GM23248 (cell line): ENCODE data around the gene USP48. TPM values are rescaled to one million over a fixed set of nuclear protein-coding genes. Genes with fewer than 3 reads are reported as not detected.
"Not testable (repeated sequence)": the region's sequence is repeated elsewhere in the genome, so short reads cannot be mapped to it uniquely, and the experiment has no call there.

Source experiments
- DNase-seq: peaks from one replicate; pipeline ENCODE4 v3.0.0-alpha.2; 2015
- H2AFZ ChIP-seq: fragments of 200-600 bp; sonication (generic); 2 replicates; pipeline ENCODE4 v1.6.1; 2016; ENCODE audit warnings: antibody characterized with exemption
- H3F3A ChIP-seq: fragments of 200-600 bp; sonication (generic); 2 replicates; pipeline ENCODE4 v1.6.1; 2016; ENCODE audit warnings: mild to moderate bottlenecking, antibody characterized with exemption, mixed run types; ENCODE audit not compliant: insufficient read depth
- H3K27ac ChIP-seq: fragments of 200-600 bp; sonication (generic); 2 replicates; pipeline ENCODE4 v1.5.1; 2016; ENCODE audit warnings: mild to moderate bottlenecking
- H3K27me3 ChIP-seq: fragments of 200-600 bp; sonication (generic); replicated peaks from 2 replicates; pipeline ENCODE4 v1.6.1; 2016; ENCODE audit warnings: mild to moderate bottlenecking; ENCODE audit not compliant: insufficient read depth
- H3K36me3 ChIP-seq: fragments of 200-600 bp; sonication (generic); 2 replicates; pipeline ENCODE4 v1.6.1; 2016; ENCODE audit warnings: low read depth, mild to moderate bottlenecking
- H3K4me1 ChIP-seq: fragments of 200-600 bp; sonication (generic); 2 replicates; pipeline ENCODE4 v1.6.1; 2016; ENCODE audit warnings: mild to moderate bottlenecking; ENCODE audit not compliant: insufficient read depth
- H3K4me2 ChIP-seq: fragments of 200-600 bp; sonication (generic); one replicate; pipeline ENCODE4 v1.6.1; 2016; ENCODE audit warnings: mild to moderate bottlenecking; ENCODE audit not compliant: unreplicated experiment
- H3K4me3 ChIP-seq: fragments of 200-600 bp; sonication (generic); 2 replicates; pipeline ENCODE4 v1.5.1; 2016; ENCODE audit warnings: mild to moderate bottlenecking
- H3K79me2 ChIP-seq: fragments of 200-600 bp; sonication (generic); 2 replicates; pipeline ENCODE4 v1.6.1; 2016; ENCODE audit warnings: mild to moderate bottlenecking; ENCODE audit not compliant: insufficient read depth
- H3K9ac ChIP-seq: fragments of 200-600 bp; sonication (generic); 2 replicates; pipeline ENCODE4 v1.6.1; 2016; ENCODE audit warnings: mild to moderate bottlenecking
- H3K9me2 ChIP-seq: fragments of 200-600 bp; sonication (generic); 2 replicates; pipeline ENCODE4 v1.6.1; 2016; ENCODE audit warnings: mixed run types, mild to moderate bottlenecking, moderate library complexity; ENCODE audit not compliant: insufficient read depth
- H3K9me3 ChIP-seq: fragments of 200-600 bp; sonication (generic); one replicate; pipeline ENCODE4 v1.6.1; 2017; ENCODE audit warnings: low read depth
- H4K20me1 ChIP-seq: fragments of 200-600 bp; sonication (generic); 2 replicates; pipeline ENCODE4 v1.6.0; 2016; ENCODE audit not compliant: insufficient read depth
- EZH2 ChIP-seq: fragments of 200-600 bp; sonication (generic); IDR thresholded peaks from 2 replicates; pipeline ENCODE4 v1.6.1; 2018; ENCODE audit warnings: antibody characterized with exemption, mild to moderate bottlenecking; ENCODE audit not compliant: insufficient read depth, poor library complexity, severe bottlenecking
- EZH2phosphoT487 ChIP-seq: fragments of 200-600 bp; sonication (generic); IDR thresholded peaks from 2 replicates; pipeline ENCODE4 v1.6.1; 2018; ENCODE audit warnings: antibody characterized with exemption, moderate library complexity, mild to moderate bottlenecking, low read depth; ENCODE audit not compliant: insufficient read depth
- WGBS, 2 experiments: methylation state at CpG; one replicate each; pipeline ENCODE4 v1.1.6; 2015 to 2017; ENCODE audit warnings: low lambda C conversion rate in 2 of 2, low coverage in 1 of 2; ENCODE audit errors: missing lambda C conversion rate in 2 of 2; 5-methylcytosine and 5-hydroxymethylcytosine counted together
- in situ Hi-C: fragments of 300-500 bp; cut with MboI; formaldehyde crosslinking; loops from 2 replicates; pipeline ENCODE4 v1.15.0; 2020
- polyA plus RNA-seq: library from polyadenylated mRNA; unstranded; fragments of >200 nt; fragmentation: Nextera tagmentation; extraction: Ambion mirVana; gene quantifications from 2 replicates; pipeline ENCODE4 v1.2.1, GENCODE V29; 2016
- total RNA-seq: library from RNA; depleted of rRNA; stranded (reverse); fragments of >200 nt; shearing (Covaris generic); gene quantifications from 2 replicates; pipeline ENCODE4 v1.2.3, GENCODE V29; 2014

The USP48 gene
- total and polyA plus RNA-seq, 2 experiments from 2014 or later, result 34.3 to 60.4 TPM

GRCh38 chr1:21778405-21778727 lies 4.6 kb downstream of the USP48 start:
- Histone ChIP-seq H3K4me2 (no peak overlapping the region), H3K9me2 (no peaks in the 10 kb centered on the region), H3F3A (peaks cover 17% of the 10 kb centered on the region), H3K4me3 (no peak overlapping the region), H3K27ac (no peak overlapping the region), H3K36me3 (no peaks in the 10 kb centered on the region), H3K27me3 (no peaks in the 10 kb centered on the region), H4K20me1 (peaks cover 4% of the 10 kb centered on the region; the same call in 1 of the 2 replicates), H3K4me1 (peaks cover 11% of the 10 kb centered on the region), H2AFZ (no peak overlapping the region), H3K9ac (no peak overlapping the region), H3K79me2 (peaks cover 95% of the 10 kb centered on the region), H3K9me3 (no peaks in the 10 kb centered on the region)
- WGBS, 2 experiments, result 96 to 100% methylated on average over 2 of the region's 2 CpGs
- DNase-seq, result no peak
- in situ Hi-C loops, result no loop called here
- TF ChIP-seq EZH2 (no peak), EZH2phosphoT487 (no peak)

- H3K36me3 ChIP-seq, H3K9me2 ChIP-seq, H3K9me3 ChIP-seq, H3K27me3 ChIP-seq, DNase-seq, H4K20me1 ChIP-seq, H3K4me2 ChIP-seq, H3K4me3 ChIP-seq, in situ Hi-C loops, H3K27ac ChIP-seq, H2AFZ ChIP-seq, H3K9ac ChIP-seq: not testable (repeated sequence)
- WGBS, 2 experiments, result 79 to 80% methylated on average over 5 of the region's 5 CpGs
- peaks cover 11% of the 10 kb centered on the region for H3K4me1 ChIP-seq
- peaks cover 100% of the 10 kb centered on the region for H3K79me2 ChIP-seq
- H3F3A ChIP-seq, result peaks cover 11% of the 10 kb centered on the region
Observed at GRCh38 chr1:21776925-21777324, 6.0 kb downstream of the USP48 start.

GRCh38 chr1:21775985-21776562 lies 6.9 kb downstream of the USP48 start:
- DNase-seq, result no peak
- H3K9me2 ChIP-seq, result no peaks in the 10 kb centered on the region
- H3K36me3 ChIP-seq, result no peaks in the 10 kb centered on the region
- peaks cover 6% of the 10 kb centered on the region for H3K4me1 ChIP-seq
- H3F3A ChIP-seq, result 0 out of 2 replicates have a peak, but pooled peaks cover 3% of the 10 kb centered on the region
- H2AFZ ChIP-seq, result no peak overlapping the region
- H3K9me3 ChIP-seq, result no peaks in the 10 kb centered on the region
- H4K20me1 ChIP-seq, result peaks cover 4% of the 10 kb centered on the region; the same call in 1 of the 2 replicates
- peaks cover 100% of the 10 kb centered on the region for H3K79me2 ChIP-seq
- H3K27me3 ChIP-seq, result no peaks in the 10 kb centered on the region
- no peak overlapping the region for H3K4me3 ChIP-seq
- H3K4me2 ChIP-seq, result no peak overlapping the region
- H3K9ac ChIP-seq, result no peak overlapping the region
- TF ChIP-seq EZH2phosphoT487 (no peak), EZH2 (no peak)
- in situ Hi-C loops, result no loop called here
- H3K27ac ChIP-seq, result no peak overlapping the region

GRCh38 chr1:21775550-21775914 lies 7.4 kb downstream of the USP48 start:
- Histone ChIP-seq H3K36me3 (no peaks in the 10 kb centered on the region), H4K20me1 (peaks cover 4% of the 10 kb centered on the region; the same call in 1 of the 2 replicates), H3K9ac (no peak overlapping the region), H3K79me2 (peaks cover 100% of the 10 kb centered on the region), H3K4me2 (no peak overlapping the region), H3K9me3 (no peaks in the 10 kb centered on the region), H3K27ac (no peak overlapping the region), H3K27me3 (no peaks in the 10 kb centered on the region), H3F3A (0 out of 2 replicates have a peak, but pooled peaks cover 3% of the 10 kb centered on the region), H3K4me3 (no peak overlapping the region), H2AFZ (no peak overlapping the region), H3K4me1 (0 out of 2 replicates have a peak, but pooled peaks cover 5% of the 10 kb centered on the region), H3K9me2 (no peaks in the 10 kb centered on the region)
- DNase-seq, result no peak
- in situ Hi-C loops, result no loop called here
- TF ChIP-seq EZH2phosphoT487 (no peak), EZH2 (no peak)
- WGBS, 2 experiments, result 26 to 38% methylated on average over 2 of the region's 2 CpGs
